ENCODE measurements around the gene SURF6. TPM values are rescaled to one million over a fixed set of nuclear protein-coding genes. Genes with fewer than 3 reads are reported as not detected.

The SURF6 gene
- total and polyA plus RNA-seq, 2 of the 8 experiments (the other 6 are each of a cell fraction or from before 2014, with no cell fraction given): 6.1 to 23.7 TPM

DNA sequence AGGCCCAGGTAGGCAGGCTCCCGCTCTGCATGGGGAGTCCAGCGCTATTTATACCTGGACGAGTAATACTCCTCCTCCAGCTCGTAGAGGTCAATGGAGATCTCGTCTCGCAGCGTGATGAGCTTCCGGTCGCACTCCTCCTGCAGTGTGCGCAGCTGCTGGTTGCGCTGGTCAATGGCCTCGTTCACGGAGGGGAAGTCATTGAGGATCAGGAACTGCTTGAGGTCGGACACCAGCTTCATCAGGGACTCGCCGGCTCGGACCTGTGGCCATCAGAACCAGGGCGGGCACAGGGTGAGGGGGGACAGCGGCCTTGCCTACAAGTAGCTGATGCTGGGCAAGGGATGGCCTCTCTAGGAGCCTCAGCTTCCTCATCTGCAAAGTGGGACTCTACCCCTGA, 8.1 kb upstream of the SURF6 start:
- Histone ChIP-seq H3K4me3 (ENCODE audit: extremely low read depth in 1 of 4, insufficient read depth in 2 of 4, low read depth in 3 of 4, low read length in 4 of 4) (no peak overlapping the region), H2AFZ (ENCODE audit: low read length) (no peak overlapping the region), H3K36me3 (ENCODE audit: control insufficient read depth in 2 of 4, insufficient read depth in 4 of 4, low read length in 3 of 4) (peaks cover 31 to 71% (median 55%) of the 10 kb centered on the region in 4 experiments), H2BK12ac (ENCODE audit: low read depth, low read length) (no peak overlapping the region), H4K91ac (replicated peaks; ENCODE audit: insufficient read length, low read length) (no peak overlapping the region), H3K9me3 (ENCODE audit: insufficient read depth in 2 of 2, low read depth in 1 of 2, low read length in 1 of 2) (no peaks in the 10 kb centered on the region), H2BK5ac (ENCODE audit: low read depth, low read length) (no peak overlapping the region), H4K5ac (ENCODE audit: insufficient read length, low read depth, low read length) (no peak overlapping the region), H4K8ac (ENCODE audit: extremely low read depth, insufficient read depth, low read length) (no peak overlapping the region), H3K14ac (ENCODE audit: insufficient read length) (no peak overlapping the region), H2AK5ac (ENCODE audit: low read depth, low read length) (no peak overlapping the region), H3K79me2 (ENCODE audit: control insufficient read depth in 1 of 2, insufficient read depth in 2 of 2, low read length in 2 of 2) (peaks cover 6 to 32% of the 10 kb centered on the region in 2 experiments), H2BK15ac (ENCODE audit: low read length) (no peak overlapping the region), H4K20me1 (replicated peaks in 1 of 2; ENCODE audit: control insufficient read depth in 1 of 2, insufficient read depth in 2 of 2, low read length in 2 of 2) (peaks cover 12 to 36% of the 10 kb centered on the region in 2 experiments), H3K4me1 (replicated peaks in 1 of 4; ENCODE audit: control insufficient read depth in 3 of 4, insufficient read depth in 4 of 4, low read length in 3 of 4) (peaks cover 0 to 7% (median 5%) of the 10 kb centered on the region in 4 experiments; a peak in 6 of 7 replicates), H3K4ac (replicated peaks; ENCODE audit: insufficient read length, low read depth, low read length) (no peak overlapping the region), H3K18ac (ENCODE audit: extremely low read depth, low read length) (no peak overlapping the region), H3K9ac (replicated peaks in 1 of 4; ENCODE audit: extremely low read depth in 1 of 4, low read depth in 3 of 4, low read length in 3 of 4) (no peak overlapping the region), H3K4me2 (ENCODE audit: insufficient read depth in 1 of 2, low read depth in 2 of 2, low read length in 2 of 2) (no peak overlapping the region), H3K23me2 (ENCODE audit: low read depth, low read length) (peaks cover 6% of the 10 kb centered on the region; the same call in 1 of the 2 replicates), H3K27ac (ENCODE audit: low read depth, low read length) (no peak overlapping the region), H3K79me1 (ENCODE audit: low read depth, low read length) (peaks cover 17% of the 10 kb centered on the region), H3K27me3 (replicated peaks in 1 of 4; ENCODE audit: control insufficient read depth in 3 of 4, extremely low read depth in 1 of 4, insufficient read depth in 3 of 4, low read length in 3 of 4) (no peaks in the 10 kb centered on the region), H3K23ac (ENCODE audit: insufficient read length) (no peak overlapping the region), H2BK120ac (replicated peaks; ENCODE audit: low read depth, low read length) (no peak overlapping the region), H3K56ac (replicated peaks; ENCODE audit: insufficient read length, low read depth, low read length) (no peak overlapping the region), H2BK20ac (ENCODE audit: low read length) (no peak overlapping the region)
- ChIA-PET POLR2A (ENCODE audit: partially characterized antibody) (interaction anchor here (0.9 to 14.8 kb wide), 4 partner anchors 10 to 27 kb away, joined by 3 to 303 read pairs (median 6); partner anchors contain the start of genes MED22, RPL7A, SURF1 and SURF2), CTCF (ENCODE audit: partially characterized antibody) (interaction anchor here (1.1 to 5.5 kb wide), 7 partner anchors 11 to 157 kb away, joined by 3 to 45 read pairs (median 16); partner anchors contain the start of gene SURF1)
- 90% methylated on average over 19 of the region's 19 CpGs; no CpG with 5 or more reads in 1 of the 2 experiments for WGBS, 2 experiments (ENCODE audit: extremely low coverage in 1 of 2, insufficient coverage in 1 of 2, insufficient read length in 1 of 2, insufficient replicate concordance in 2 of 2, low coverage in 1 of 2, low lambda C conversion rate in 2 of 2, missing lambda C conversion rate in 1 of 2)
- DNase-seq (ENCODE audit: low read depth in 1 of 2, low spot score in 2 of 2) (no peak), FAIRE-seq (no peak)
- TF ChIP-seq SIN3A (conservative IDR thresholded peaks at IDR 0.05 in 1 of 2, IDR thresholded peaks at IDR 0.05 in 1 of 2; ENCODE audit: low read depth in 1 of 2, low read length in 2 of 2) (no peak), TBP (IDR thresholded peaks at IDR 0.05; ENCODE audit: low read depth, low read length) (no peak), CHD1 (IDR thresholded peaks at IDR 0.05; ENCODE audit: low read depth, low read length) (no peak), RXRA (IDR thresholded peaks at IDR 0.05; ENCODE audit: insufficient read depth, low read depth, low read length) (no peak), MAFK (IDR thresholded peaks at IDR 0.05; ENCODE audit: low read depth, low read length) (no peak), BCL11A (IDR thresholded peaks at IDR 0.05; ENCODE audit: low read depth in 2 of 2, low read length in 2 of 2) (no peak), CTBP2 (IDR thresholded peaks at IDR 0.05; ENCODE audit: borderline replicate concordance, insufficient read depth, insufficient read length, low read length) (no peak), FOSL1 (IDR thresholded peaks at IDR 0.05; ENCODE audit: insufficient read depth, low read depth, low read length) (no peak), KDM5A (IDR thresholded peaks at IDR 0.05; ENCODE audit: low read length) (no peak), TAF1 (IDR thresholded peaks at IDR 0.05; ENCODE audit: low read depth, low read length) (no peak), TCF12 (IDR thresholded peaks at IDR 0.05; ENCODE audit: low read depth, low read length) (no peak), GTF2F1 (IDR thresholded peaks at IDR 0.05; ENCODE audit: borderline replicate concordance, low read depth, low read length) (no peak), GABPA (IDR thresholded peaks at IDR 0.05; ENCODE audit: borderline replicate concordance, insufficient read depth, low read length) (no peak)
